Gastrocnemius medialis (tissue), 4 donors: ENCODE measurements around the gene FHL3. TPM values are rescaled to one million over a fixed set of nuclear protein-coding genes. Genes with fewer than 3 reads are reported as not detected.

Experiments used
- ATAC-seq, 2 donors: fragments of 150-250 bp; one replicate each; pipeline ENCODE4 v1.9.1; 2016
- DNase-seq, 2 donors: peaks; one replicate each; pipeline ENCODE4 v3.0.0-alpha.2; 2019
- H3K27ac ChIP-seq, 4 donors: fragments of 200-600 bp; sonication (generic); 1 replicate in 1 of 4; 2 replicates in 3 of 4; pipeline ENCODE4 v1.5.1; 2016 to 2018; ENCODE audit warnings: mild to moderate bottlenecking in 2 of 4, moderate library complexity in 1 of 4
- H3K27me3 ChIP-seq, 3 donors: fragments of 200-600 bp; sonication (generic) in 2 of 3; 1 replicate in 1 of 3; 2 replicates in 2 of 3; pipeline versions ENCODE4 v1.5.1 to v1.6.0; 2016 to 2019; ENCODE audit warnings: mild to moderate bottlenecking in 1 of 3, moderate library complexity in 1 of 3
- H3K36me3 ChIP-seq, 2 donors: fragments of 200-600 bp; sonication (generic) in 1 of 2; one replicate each; pipeline ENCODE4 v1.5.1; 2017 to 2018
- H3K4me1 ChIP-seq, 2 donors: fragments of 200-600 bp; sonication (generic) in 1 of 2; one replicate each; pipeline ENCODE4 v1.5.1; 2016 to 2017; ENCODE audit warnings: mild to moderate bottlenecking in 2 of 2
- H3K4me3 ChIP-seq, 4 donors: fragments of 200-600 bp; sonication (generic) in 3 of 4; 1 replicate in 1 of 4; 2 replicates in 3 of 4; pipeline ENCODE4 v1.5.1; 2016 to 2019; ENCODE audit warnings: mild to moderate bottlenecking in 2 of 4
- H3K9me3 ChIP-seq, 3 donors: fragments of 200-600 bp; sonication (generic) in 2 of 3; 1 replicate in 1 of 3; 2 replicates in 2 of 3; pipeline ENCODE4 v1.5.1; 2016 to 2019
- POLR2A ChIP-seq, 2 donors: fragments of 450-650 bp; IDR thresholded peaks; one replicate each; pipeline ENCODE4 v1.6.1; 2017; ENCODE audit warnings: antibody characterized with exemption in 2 of 2, mild to moderate bottlenecking in 2 of 2, moderate library complexity in 2 of 2
- in situ Hi-C, 4 donors: fragments of 200-750 bp; cut with MboI; loops; one replicate each; pipeline versions ENCODE4 v1.15.0 to v1.8.0; 2017; ENCODE audit warnings: low sequenced_read_pairs in 4 of 4
- intact Hi-C: fragments of 100-400 bp; cut with DNase I; formaldehyde crosslinking; loops from one replicate; pipeline ENCODE4 v1.15.1; 2023; ENCODE audit warnings: low total_unique reads
- total RNA-seq, 4 donors: library from RNA; depleted of rRNA; stranded (reverse); fragments of >200 nt; gene quantifications; one replicate each; pipeline versions ENCODE4 v1.1.0 to v1.2.3, GENCODE V29; 2016
- TF ChIP-seq, protein P1 (sequence below), 5 experiments: fragments of 450-650 bp in 3 of 5; fragments of 200-600 bp in 2 of 5; sonication (generic) in 2 of 5; IDR thresholded peaks in 4 of 5; conservative IDR thresholded peaks in 1 of 5; 1 replicate in 4 of 5; 2 replicates in 1 of 5; pipeline ENCODE4 v1.5.1; 2016 to 2019; ENCODE audit warnings: antibody characterized with exemption in 5 of 5, mild to moderate bottlenecking in 3 of 5, moderate library complexity in 3 of 5

FHL3 gene
- total RNA-seq, 4 donors from 2014 or later = 725 to 1,282 (median 1,051) TPM

DNA sequence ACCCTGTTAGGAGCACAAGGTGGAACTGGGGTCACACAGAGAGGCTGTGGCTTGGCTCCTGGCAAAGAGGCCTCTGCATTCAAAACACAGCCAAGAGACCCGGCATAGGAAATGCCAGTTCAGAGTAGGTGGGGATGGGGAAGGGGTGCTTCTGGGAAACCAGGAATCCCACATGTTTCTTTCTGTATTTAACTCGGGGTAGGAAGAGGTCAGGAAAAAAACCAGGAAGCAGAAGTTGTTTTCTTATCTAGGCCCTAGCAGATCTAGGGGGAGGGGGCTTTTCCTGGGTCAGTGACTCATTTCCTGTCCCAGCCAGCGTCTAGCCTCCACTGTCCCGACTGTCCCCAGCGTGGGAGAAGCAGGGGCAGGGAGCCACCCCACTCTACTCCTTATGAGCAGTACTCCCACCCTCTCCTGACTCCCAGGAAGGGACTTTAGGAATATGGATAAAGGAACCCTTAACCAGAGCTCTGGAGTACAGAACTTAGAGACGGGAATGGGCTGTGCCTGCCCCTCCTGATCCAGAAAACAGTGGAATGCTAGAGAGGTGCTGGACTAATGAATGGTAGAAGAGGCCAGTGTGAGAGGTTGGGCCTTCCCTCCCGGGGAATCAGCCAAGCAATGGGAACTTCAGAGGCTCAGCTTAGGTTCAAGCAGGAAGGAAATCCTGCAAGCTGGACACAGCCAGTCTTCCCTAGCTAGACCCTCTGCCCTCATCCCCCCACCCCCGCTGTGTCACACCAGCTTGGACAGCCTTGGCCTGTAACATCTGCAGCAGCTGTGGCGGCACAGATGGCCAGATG, 5.7 kb downstream of the FHL3 start:
- intact Hi-C loops (loop anchor here (10.0 kb wide), 1 partner anchor 525 kb away; the partner anchor contains the start of gene ZC3H12A), in situ Hi-C loops (no loop called here)
- H3K36me3 ChIP-seq = peaks cover 0 to 43% of the 10 kb centered on the region in 2 donors
- no peak for ATAC-seq
- peaks cover 47 to 66% of the 10 kb centered on the region in 2 donors for H3K4me1 ChIP-seq
- H3K27ac ChIP-seq = peak overlapping the region; percentile 94 to 100 (median 98)
- H3K9me3 ChIP-seq = no peaks in the 10 kb centered on the region
- no peak for DNase-seq
- H3K4me3 ChIP-seq = peak overlapping the region; percentile 74 to 89 (median 83)
- TF ChIP-seq, protein P1, sequence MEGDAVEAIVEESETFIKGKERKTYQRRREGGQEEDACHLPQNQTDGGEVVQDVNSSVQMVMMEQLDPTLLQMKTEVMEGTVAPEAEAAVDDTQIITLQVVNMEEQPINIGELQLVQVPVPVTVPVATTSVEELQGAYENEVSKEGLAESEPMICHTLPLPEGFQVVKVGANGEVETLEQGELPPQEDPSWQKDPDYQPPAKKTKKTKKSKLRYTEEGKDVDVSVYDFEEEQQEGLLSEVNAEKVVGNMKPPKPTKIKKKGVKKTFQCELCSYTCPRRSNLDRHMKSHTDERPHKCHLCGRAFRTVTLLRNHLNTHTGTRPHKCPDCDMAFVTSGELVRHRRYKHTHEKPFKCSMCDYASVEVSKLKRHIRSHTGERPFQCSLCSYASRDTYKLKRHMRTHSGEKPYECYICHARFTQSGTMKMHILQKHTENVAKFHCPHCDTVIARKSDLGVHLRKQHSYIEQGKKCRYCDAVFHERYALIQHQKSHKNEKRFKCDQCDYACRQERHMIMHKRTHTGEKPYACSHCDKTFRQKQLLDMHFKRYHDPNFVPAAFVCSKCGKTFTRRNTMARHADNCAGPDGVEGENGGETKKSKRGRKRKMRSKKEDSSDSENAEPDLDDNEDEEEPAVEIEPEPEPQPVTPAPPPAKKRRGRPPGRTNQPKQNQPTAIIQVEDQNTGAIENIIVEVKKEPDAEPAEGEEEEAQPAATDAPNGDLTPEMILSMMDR (IDR thresholded peaks at IDR 0.05 in 4 of 5, conservative IDR thresholded peaks at IDR 0.05 in 1 of 5) = no peak
- peak; percentile 40 to 44 for TF ChIP-seq POLR2A (IDR thresholded peaks at IDR 0.05)
- no peaks in the 10 kb centered on the region for H3K27me3 ChIP-seq

DNA sequence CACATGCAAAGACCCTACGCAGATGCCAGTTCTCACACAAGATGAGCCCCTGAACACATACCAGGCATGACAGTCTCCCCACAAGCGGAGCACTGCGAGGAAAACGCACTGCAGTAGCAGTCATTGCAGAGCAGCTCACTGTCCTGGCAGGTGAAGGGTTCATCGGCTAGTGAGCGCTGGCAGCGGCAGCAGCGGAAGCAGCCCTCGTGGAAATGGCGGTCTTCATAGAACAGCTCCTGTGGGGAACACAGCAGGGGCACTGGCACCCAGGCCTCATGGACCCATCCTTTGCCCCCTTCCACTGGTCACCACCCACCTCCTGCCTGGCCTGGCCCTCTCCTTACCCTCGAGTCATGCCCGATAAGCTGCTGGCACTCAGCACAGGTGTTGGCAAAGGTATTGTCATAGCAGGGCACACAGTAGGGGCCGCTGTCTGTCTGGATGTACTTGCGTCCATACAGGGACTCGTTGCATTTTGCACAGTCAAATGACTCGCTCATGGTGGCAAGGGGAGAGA, 6.3 kb downstream of the FHL3 start:
- Histone ChIP-seq H3K4me1 (peaks cover 47 to 66% of the 10 kb centered on the region in 2 donors), H3K27ac (peak overlapping the region; percentile 94 to 100 (median 98)), H3K36me3 (peaks cover 0 to 38% of the 10 kb centered on the region in 2 donors), H3K27me3 (no peaks in the 10 kb centered on the region), H3K4me3 (peak overlapping the region; percentile 21 to 89 (median 76)), H3K9me3 (no peaks in the 10 kb centered on the region)
- DNase-seq (peak; percentile 51 to 84), ATAC-seq (peak; percentile 3 to 10)
- in situ Hi-C loops (no loop called here), intact Hi-C loops (no loop called here)
- TF ChIP-seq, protein P1 (IDR thresholded peaks at IDR 0.05 in 4 of 5, conservative IDR thresholded peaks at IDR 0.05 in 1 of 5) = peak in 2 of 5 experiments; percentile 33 to 38
- no peak for TF ChIP-seq POLR2A (IDR thresholded peaks at IDR 0.05)

DNA sequence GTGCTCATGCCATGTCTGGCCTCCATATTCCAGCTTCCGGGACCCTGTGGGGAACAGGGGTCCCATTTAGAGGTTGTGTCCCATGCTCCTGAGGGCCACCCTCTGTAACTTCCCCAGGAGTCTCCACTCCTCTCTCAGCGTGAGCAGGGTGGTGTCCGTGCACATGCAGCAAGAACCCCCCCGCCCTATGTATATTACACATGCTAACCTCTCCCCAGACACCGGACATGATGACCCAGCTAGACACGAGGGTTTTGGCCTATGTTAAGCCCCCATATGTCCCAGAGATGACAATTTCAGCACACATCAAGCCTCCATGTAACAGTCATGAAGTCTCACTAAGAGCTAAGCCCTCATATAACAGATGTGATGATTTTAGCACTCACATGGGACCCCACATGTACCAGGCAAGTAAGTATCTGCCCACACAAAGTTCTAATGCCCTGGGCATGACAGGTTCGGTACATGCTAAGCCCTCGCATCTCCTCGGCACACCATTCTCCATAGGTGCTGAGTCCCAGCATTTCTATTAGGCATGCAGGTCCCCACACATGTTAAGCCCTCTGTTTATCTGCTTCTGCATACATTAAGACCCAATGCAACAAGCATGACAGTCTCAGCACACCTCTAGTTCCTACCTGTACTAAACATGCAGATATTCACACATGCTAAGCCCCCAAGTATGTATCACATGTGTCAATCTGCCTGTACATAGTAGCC, 7.1 kb downstream of the FHL3 start:
- TF ChIP-seq POLR2A (IDR thresholded peaks at IDR 0.05) = no peak
- TF ChIP-seq, protein P1 (IDR thresholded peaks at IDR 0.05 in 4 of 5, conservative IDR thresholded peaks at IDR 0.05 in 1 of 5) = no peak
- DNase-seq (no peak), ATAC-seq (no peak)
- no peaks in the 10 kb centered on the region for H3K27me3 ChIP-seq
- peak overlapping the region; percentile 94 to 100 (median 98) for H3K27ac ChIP-seq
- H3K4me1 ChIP-seq = peaks cover 47 to 66% of the 10 kb centered on the region in 2 donors
- peak overlapping the region in 3 of 4 donors; percentile 74 to 89 (median 77) for H3K4me3 ChIP-seq
- H3K9me3 ChIP-seq = no peaks in the 10 kb centered on the region
- intact Hi-C loops = no loop called here
- in situ Hi-C loops = no loop called here
- peaks cover 0 to 35% of the 10 kb centered on the region in 2 donors for H3K36me3 ChIP-seq

DNA sequence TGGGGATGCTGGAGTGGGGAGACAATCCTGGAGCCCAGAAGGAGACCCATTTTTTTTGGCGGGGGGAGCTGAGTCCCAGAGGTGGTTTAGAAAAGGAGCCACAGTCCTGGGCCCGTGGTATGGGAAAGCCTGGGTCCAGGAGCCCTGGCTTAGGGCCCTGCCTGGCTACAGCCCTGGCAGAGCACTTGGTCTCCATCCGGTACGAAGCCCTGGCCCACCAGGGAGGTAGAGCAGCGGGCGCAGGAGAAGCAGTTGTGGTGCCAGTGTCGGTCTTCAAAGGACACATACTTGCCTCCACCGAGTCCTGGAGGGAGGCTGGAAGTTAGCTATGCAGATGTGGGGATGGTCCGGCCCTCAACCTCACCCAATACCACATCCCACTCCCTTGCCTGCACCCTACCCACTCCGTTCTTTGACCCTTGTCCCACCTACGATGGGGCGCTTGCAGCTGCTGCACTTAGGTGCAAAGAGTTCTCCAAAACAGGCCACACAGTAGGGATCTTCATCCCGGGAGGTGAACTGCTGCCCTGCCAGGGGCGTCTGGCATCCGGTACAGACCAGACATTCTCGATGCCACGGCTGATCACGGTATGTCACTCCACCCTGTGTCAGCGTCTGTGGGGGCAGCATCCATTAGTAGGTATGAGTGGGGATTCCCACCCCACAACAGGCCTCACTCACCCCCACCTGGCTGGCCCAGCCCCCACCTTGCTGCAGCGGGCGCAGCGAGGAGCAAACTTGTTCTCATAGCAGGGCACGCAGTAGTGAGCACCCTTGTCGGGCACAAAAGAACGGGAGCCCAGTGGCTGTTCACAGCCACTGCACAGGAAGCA, 7.8 kb downstream of the FHL3 start:
- no peak for TF ChIP-seq POLR2A (IDR thresholded peaks at IDR 0.05)
- TF ChIP-seq, protein P1 (IDR thresholded peaks at IDR 0.05 in 4 of 5, conservative IDR thresholded peaks at IDR 0.05 in 1 of 5) = no peak
- DNase-seq = no peak
- H3K36me3 ChIP-seq = peaks cover 0 to 27% of the 10 kb centered on the region in 2 donors
- peak overlapping the region in 1 of 4 donors; percentile 74 for H3K4me3 ChIP-seq
- intact Hi-C loops (no loop called here), in situ Hi-C loops (no loop called here)
- H3K27ac ChIP-seq = peak overlapping the region; percentile 94 to 100 (median 98)
- ATAC-seq = no peak
- no peaks in the 10 kb centered on the region for H3K9me3 ChIP-seq
- H3K27me3 ChIP-seq = no peaks in the 10 kb centered on the region
- peaks cover 47 to 59% of the 10 kb centered on the region in 2 donors for H3K4me1 ChIP-seq
